OCI-LY1 (cell line): ENCODE measurements around the gene MSANTD3.
"Not testable (repeated sequence)": the region's sequence is repeated elsewhere in the genome, so short reads cannot be mapped to it uniquely, and the experiment has no call there.

Source experiments
- H2AFZ ChIP-seq: fragments of 200-600 bp; sonication (generic), shearing (Covaris generic); 2 replicates; pipeline ENCODE4 v1.6.0; 2014; ENCODE audit warnings: antibody characterized with exemption, mild to moderate bottlenecking, low read length
- H3F3A ChIP-seq: fragments of 200-600 bp; sonication (generic), shearing (Covaris generic); 2 replicates; pipeline ENCODE4 v1.6.0; 2014; ENCODE audit warnings: mild to moderate bottlenecking, antibody characterized with exemption, low read length, moderate library complexity; ENCODE audit not compliant: insufficient read depth
- H3K27ac ChIP-seq: fragments of 200-600 bp; sonication (generic); 2 replicates; pipeline ENCODE4 v1.5.1; 2014; ENCODE audit warnings: low read length, mixed run types, mild to moderate bottlenecking, low read depth; ENCODE audit not compliant: poor library complexity, severe bottlenecking
- H3K27me3 ChIP-seq: fragments of 200-600 bp; sonication (generic); 2 replicates; pipeline ENCODE4 v1.6.0; 2014; ENCODE audit warnings: antibody characterized with exemption, mild to moderate bottlenecking, low read length, moderate library complexity; ENCODE audit not compliant: insufficient read depth
- H3K36me3 ChIP-seq: fragments of 200-600 bp; sonication (generic); 2 replicates; pipeline ENCODE4 v1.6.1; 2014; ENCODE audit warnings: mild to moderate bottlenecking, antibody characterized with exemption, low read length, moderate library complexity, mixed read lengths; ENCODE audit not compliant: insufficient read depth
- H3K4me1 ChIP-seq: fragments of 200-600 bp; sonication (generic); 2 replicates; pipeline ENCODE4 v1.5.1; 2014; ENCODE audit warnings: mild to moderate bottlenecking, low read length, moderate library complexity; ENCODE audit not compliant: insufficient read depth, severe bottlenecking
- H3K4me2 ChIP-seq: fragments of 200-600 bp; sonication (generic), shearing (Covaris generic); 2 replicates; pipeline ENCODE4 v1.6.1; 2014; ENCODE audit warnings: low read length
- H3K4me3 ChIP-seq: fragments of 200-600 bp; sonication (generic); 2 replicates; pipeline ENCODE4 v1.5.1; 2014; ENCODE audit warnings: low read length, low read depth, mild to moderate bottlenecking, mixed read lengths; ENCODE audit not compliant: poor library complexity, severe bottlenecking
- H3K79me2 ChIP-seq: fragments of 200-600 bp; shearing (Covaris generic); 2 replicates; pipeline ENCODE4 v1.6.1; 2016; ENCODE audit warnings: mixed run types, low read length, mixed read lengths; ENCODE audit not compliant: insufficient read depth
- H3K9ac ChIP-seq: fragments of 200-600 bp; sonication (generic), shearing (Covaris generic); 2 replicates; pipeline ENCODE4 v1.6.1; 2014; ENCODE audit warnings: mild to moderate bottlenecking, low read length, mixed read lengths
- H3K9me2 ChIP-seq: fragments of 200-600 bp; sonication (generic), shearing (Covaris generic); 2 replicates; pipeline ENCODE4 v1.6.1; 2014; ENCODE audit warnings: low read depth, mild to moderate bottlenecking, low read length, mixed read lengths
- H3K9me3 ChIP-seq: fragments of 200-600 bp; shearing (Covaris generic); 2 replicates; pipeline ENCODE4 v1.6.1; 2014; ENCODE audit warnings: low read length, mixed read lengths
- H4K20me1 ChIP-seq: fragments of 200-600 bp; sonication (generic), shearing (Covaris generic); 2 replicates; pipeline ENCODE4 v1.6.0; 2016; ENCODE audit warnings: mild to moderate bottlenecking, low read length; ENCODE audit not compliant: insufficient read depth
- EZH2 ChIP-seq: fragments of 200-600 bp; sonication (generic), shearing (Covaris generic); IDR thresholded peaks from 2 replicates; pipeline ENCODE4 v1.8.0; 2017; ENCODE audit warnings: borderline replicate concordance, mixed run types, mild to moderate bottlenecking, antibody characterized with exemption, low read length, moderate library complexity, mixed read lengths
- TF ChIP-seq, protein P1 (sequence below): fragments of 200-600 bp; sonication (generic), shearing (Covaris generic); IDR thresholded peaks from 2 replicates; pipeline ENCODE4 v1.5.1; 2017; ENCODE audit warnings: mild to moderate bottlenecking, antibody characterized with exemption, low read length, moderate library complexity, mixed read lengths

Gene MSANTD3

DNA sequence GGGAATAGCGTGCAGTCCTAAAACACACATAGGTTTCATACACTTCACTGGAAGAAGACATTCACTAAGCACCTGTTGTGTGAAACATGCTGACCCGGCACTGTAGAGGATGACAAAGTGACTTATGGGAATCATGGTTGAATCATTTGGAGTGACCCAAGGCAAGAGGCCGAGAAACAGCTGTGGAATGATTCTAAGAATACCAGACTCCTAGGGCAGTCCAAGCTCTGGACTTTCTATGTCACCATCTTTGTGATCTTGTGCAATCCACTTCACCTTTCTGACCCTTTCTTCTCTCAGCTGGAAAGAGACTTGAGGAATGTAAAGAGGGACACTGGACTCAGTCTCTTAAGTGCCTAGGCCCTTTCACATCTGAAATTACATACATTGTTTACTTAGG lies 13.1 kb downstream of the MSANTD3 start:
- no peaks in the 10 kb centered on the region for H3F3A ChIP-seq
- peaks cover 3% of the 10 kb centered on the region; the same call in 1 of the 2 replicates for H3K36me3 ChIP-seq
- H3K4me3 ChIP-seq, result no peak overlapping the region
- no peaks in the 10 kb centered on the region for H4K20me1 ChIP-seq
- H3K9me3 ChIP-seq, result no peaks in the 10 kb centered on the region
- H3K27me3 ChIP-seq, result no peaks in the 10 kb centered on the region
- no peaks in the 10 kb centered on the region for H3K79me2 ChIP-seq
- no peak for TF ChIP-seq EZH2
- TF ChIP-seq, protein P1, sequence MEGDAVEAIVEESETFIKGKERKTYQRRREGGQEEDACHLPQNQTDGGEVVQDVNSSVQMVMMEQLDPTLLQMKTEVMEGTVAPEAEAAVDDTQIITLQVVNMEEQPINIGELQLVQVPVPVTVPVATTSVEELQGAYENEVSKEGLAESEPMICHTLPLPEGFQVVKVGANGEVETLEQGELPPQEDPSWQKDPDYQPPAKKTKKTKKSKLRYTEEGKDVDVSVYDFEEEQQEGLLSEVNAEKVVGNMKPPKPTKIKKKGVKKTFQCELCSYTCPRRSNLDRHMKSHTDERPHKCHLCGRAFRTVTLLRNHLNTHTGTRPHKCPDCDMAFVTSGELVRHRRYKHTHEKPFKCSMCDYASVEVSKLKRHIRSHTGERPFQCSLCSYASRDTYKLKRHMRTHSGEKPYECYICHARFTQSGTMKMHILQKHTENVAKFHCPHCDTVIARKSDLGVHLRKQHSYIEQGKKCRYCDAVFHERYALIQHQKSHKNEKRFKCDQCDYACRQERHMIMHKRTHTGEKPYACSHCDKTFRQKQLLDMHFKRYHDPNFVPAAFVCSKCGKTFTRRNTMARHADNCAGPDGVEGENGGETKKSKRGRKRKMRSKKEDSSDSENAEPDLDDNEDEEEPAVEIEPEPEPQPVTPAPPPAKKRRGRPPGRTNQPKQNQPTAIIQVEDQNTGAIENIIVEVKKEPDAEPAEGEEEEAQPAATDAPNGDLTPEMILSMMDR, result no peak
- H3K4me2 ChIP-seq, result no peak overlapping the region
- no peak overlapping the region for H2AFZ ChIP-seq
- H3K9me2 ChIP-seq, result no peaks in the 10 kb centered on the region
- H3K4me1 ChIP-seq, result no peaks in the 10 kb centered on the region
- no peak overlapping the region for H3K27ac ChIP-seq
- H3K9ac ChIP-seq, result no peak overlapping the region

DNA sequence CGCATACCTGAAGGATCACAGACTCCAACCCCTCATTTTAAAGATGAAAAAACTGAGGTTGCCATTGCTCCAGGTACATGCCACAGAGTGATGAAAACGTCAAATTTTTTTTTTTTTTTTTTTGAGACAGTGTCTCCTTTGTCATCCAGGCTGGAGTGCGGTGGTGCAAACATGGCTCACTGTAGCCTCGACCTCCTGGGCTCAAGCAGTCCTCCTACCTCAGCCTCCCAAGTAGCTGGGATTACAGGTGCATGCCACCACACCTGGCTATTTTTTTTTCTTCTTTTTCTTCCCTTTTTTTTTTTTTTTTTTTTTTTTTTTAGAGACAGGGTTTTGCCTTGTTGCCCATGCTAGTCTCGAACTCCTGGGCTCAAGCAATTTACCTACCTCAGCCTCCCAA lies 13.5 kb downstream of the MSANTD3 start:
- not testable (repeated sequence) for H3K9me3 ChIP-seq, H3K36me3 ChIP-seq, H3K9ac ChIP-seq, H4K20me1 ChIP-seq, H3F3A ChIP-seq, H3K79me2 ChIP-seq, H2AFZ ChIP-seq, H3K4me3 ChIP-seq, H3K27ac ChIP-seq, H3K4me1 ChIP-seq, H3K27me3 ChIP-seq, H3K4me2 ChIP-seq, H3K9me2 ChIP-seq

DNA sequence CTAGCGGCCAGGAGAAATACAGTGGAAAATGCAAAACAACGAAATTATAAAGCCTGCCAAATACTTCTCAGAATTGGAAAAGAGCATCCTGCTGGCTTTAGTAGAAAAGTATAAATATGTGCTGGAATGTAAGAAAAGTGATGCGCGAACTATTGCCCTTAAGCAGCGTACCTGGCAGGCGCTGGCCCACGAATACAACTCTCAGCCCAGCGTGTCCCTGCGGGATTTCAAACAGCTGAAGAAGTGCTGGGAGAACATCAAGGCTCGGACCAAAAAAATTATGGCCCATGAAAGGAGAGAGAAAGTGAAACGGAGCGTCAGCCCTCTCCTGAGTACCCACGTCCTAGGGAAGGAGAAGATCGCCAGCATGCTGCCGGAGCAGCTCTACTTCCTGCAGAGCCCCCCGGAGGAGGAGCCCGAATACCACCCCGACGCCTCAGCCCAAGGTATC lies 15.0 kb downstream of the MSANTD3 start:
- no peaks in the 10 kb centered on the region for H3F3A ChIP-seq
- TF ChIP-seq, protein P1, result no peak
- no peak for TF ChIP-seq EZH2
- no peak overlapping the region for H3K9ac ChIP-seq
- no peak overlapping the region for H3K27ac ChIP-seq
- no peak overlapping the region for H2AFZ ChIP-seq
- no peaks in the 10 kb centered on the region for H3K79me2 ChIP-seq
- H3K4me3 ChIP-seq, result no peak overlapping the region
- no peaks in the 10 kb centered on the region for H3K9me2 ChIP-seq
- H3K4me2 ChIP-seq, result no peak overlapping the region
- H3K36me3 ChIP-seq, result peaks cover 9% of the 10 kb centered on the region; the same call in 1 of the 2 replicates
- H3K27me3 ChIP-seq, result no peaks in the 10 kb centered on the region
- no peaks in the 10 kb centered on the region for H3K4me1 ChIP-seq
- H3K9me3 ChIP-seq, result no peaks in the 10 kb centered on the region
- no peaks in the 10 kb centered on the region for H4K20me1 ChIP-seq
